Measurements from ENCODE around the gene POLD2. TPM values are rescaled to one million over a fixed set of nuclear protein-coding genes. Genes with fewer than 3 reads are reported as not detected.

POLD2 gene
- total RNA-seq, 3 donors from 2014 or later (not counting 1 experiment from before 2014, with no cell fraction given), result 30.1 to 38.3 (median 38.1) TPM

- 88% methylated on average over 6 of the region's 6 CpGs for WGBS (ENCODE audit: insufficient coverage)
- DNase-seq (no peak), ATAC-seq (no peak)
- Mint-ChIP-seq H3K4me1 (peaks cover 0 to 6% of the 10 kb centered on the region in 2 donors), H3K4me3 (peak overlapping the region; percentile 31), H3K36me3 (no peaks in the 10 kb centered on the region), H3K27ac (no peak overlapping the region), H3K27me3 (ENCODE audit: low read depth in 2 of 2) (peaks cover 0 to 6% of the 10 kb centered on the region in 2 donors), H3K9me3 (no peaks in the 10 kb centered on the region)
- peaks cover 11% of the 10 kb centered on the region for H3K27me3 ChIP-seq (ENCODE audit: control insufficient read depth, insufficient read depth, low read length)
- H3K4me1 ChIP-seq (ENCODE audit: control insufficient read depth, insufficient read depth, low read length), result peaks cover 16% of the 10 kb centered on the region
- H3K36me3 ChIP-seq (ENCODE audit: control insufficient read depth, insufficient read depth, low read length), result no peaks in the 10 kb centered on the region
- intact Hi-C loops (cut with micrococcal nuclease), result no loop called here
- TF ChIP-seq, protein P1, sequence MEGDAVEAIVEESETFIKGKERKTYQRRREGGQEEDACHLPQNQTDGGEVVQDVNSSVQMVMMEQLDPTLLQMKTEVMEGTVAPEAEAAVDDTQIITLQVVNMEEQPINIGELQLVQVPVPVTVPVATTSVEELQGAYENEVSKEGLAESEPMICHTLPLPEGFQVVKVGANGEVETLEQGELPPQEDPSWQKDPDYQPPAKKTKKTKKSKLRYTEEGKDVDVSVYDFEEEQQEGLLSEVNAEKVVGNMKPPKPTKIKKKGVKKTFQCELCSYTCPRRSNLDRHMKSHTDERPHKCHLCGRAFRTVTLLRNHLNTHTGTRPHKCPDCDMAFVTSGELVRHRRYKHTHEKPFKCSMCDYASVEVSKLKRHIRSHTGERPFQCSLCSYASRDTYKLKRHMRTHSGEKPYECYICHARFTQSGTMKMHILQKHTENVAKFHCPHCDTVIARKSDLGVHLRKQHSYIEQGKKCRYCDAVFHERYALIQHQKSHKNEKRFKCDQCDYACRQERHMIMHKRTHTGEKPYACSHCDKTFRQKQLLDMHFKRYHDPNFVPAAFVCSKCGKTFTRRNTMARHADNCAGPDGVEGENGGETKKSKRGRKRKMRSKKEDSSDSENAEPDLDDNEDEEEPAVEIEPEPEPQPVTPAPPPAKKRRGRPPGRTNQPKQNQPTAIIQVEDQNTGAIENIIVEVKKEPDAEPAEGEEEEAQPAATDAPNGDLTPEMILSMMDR (IDR thresholded peaks at IDR 0.05), result no peak
- H3K9me3 ChIP-seq (ENCODE audit: control insufficient read depth, insufficient read depth, low read length), result no peaks in the 10 kb centered on the region
- no peak overlapping the region for H3K27ac ChIP-seq (ENCODE audit: low read length)
- H3K4me3 ChIP-seq (ENCODE audit: low read length), result no peak overlapping the region
Measured at GRCh38 chr7:44143646-44144250, 20.4 kb upstream of the POLD2 start.

DNA sequence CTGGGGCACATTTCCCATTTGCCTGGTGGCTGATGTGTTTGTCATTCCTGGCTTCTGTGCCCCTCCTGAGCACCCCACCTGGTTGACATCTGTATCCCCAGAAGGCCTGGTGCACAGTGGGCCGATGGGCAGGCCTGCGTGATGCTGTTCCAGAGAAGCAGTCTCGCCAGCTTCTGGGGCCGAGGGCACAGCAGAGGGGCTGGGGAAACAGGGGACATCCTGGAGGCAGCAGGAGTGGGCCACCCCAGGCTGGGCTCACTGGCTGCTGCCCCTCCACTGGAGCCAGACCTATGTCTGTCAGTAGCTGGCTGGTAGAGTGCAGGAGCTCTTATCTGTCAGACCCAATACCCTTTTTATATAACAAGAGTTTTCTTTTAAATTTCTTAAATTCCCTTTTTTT is 18.7 kb upstream of the POLD2 start:
- peaks cover 11% of the 10 kb centered on the region for H3K27me3 ChIP-seq (ENCODE audit: control insufficient read depth, insufficient read depth, low read length)
- no peaks in the 10 kb centered on the region for H3K36me3 Mint-ChIP-seq

GRCh38 chr7:44141221-44141850 is 18.0 kb upstream of the POLD2 start, which contains the start of gene MYL7:
Gene MYL7 (minus strand): TSS chr7:44141332. CDS start chr7:44141305, 27 bp downstream.
- no peak for DNase-seq

More for the DNA sequence above, 18.7 kb upstream of the POLD2 start:
- Histone ChIP-seq H3K9me3 (ENCODE audit: control insufficient read depth, insufficient read depth, low read length) (no peaks in the 10 kb centered on the region), H3K36me3 (ENCODE audit: control insufficient read depth, insufficient read depth, low read length) (no peaks in the 10 kb centered on the region), H3K27ac (ENCODE audit: low read length) (no peak overlapping the region), H3K4me3 (ENCODE audit: low read length) (no peak overlapping the region), H3K4me1 (ENCODE audit: control insufficient read depth, insufficient read depth, low read length) (peaks cover 16% of the 10 kb centered on the region)
- Mint-ChIP-seq H3K4me3 (no peak overlapping the region), H3K9me3 (no peaks in the 10 kb centered on the region), H3K4me1 (peaks cover 0 to 6% of the 10 kb centered on the region in 2 donors), H3K27ac (no peak overlapping the region), H3K27me3 (ENCODE audit: low read depth in 2 of 2) (peaks cover 0 to 6% of the 10 kb centered on the region in 2 donors)
- ATAC-seq, result no peak
- intact Hi-C loops (cut with micrococcal nuclease), result no loop called here
- WGBS (ENCODE audit: insufficient coverage), result 97% methylated on average over 4 of the region's 4 CpGs
- TF ChIP-seq, protein P1 (IDR thresholded peaks at IDR 0.05), result no peak
- DNase-seq, result no peak

More at GRCh38 chr7:44141221-44141850, 18.0 kb upstream of the POLD2 start, which contains the start of gene MYL7:
- H3K4me3 Mint-ChIP-seq, result no peak within 1 kb of the TSS
- H3K27me3 Mint-ChIP-seq (ENCODE audit: low read depth in 2 of 2), result peaks cover 0 to 9% of the 10 kb centered on the region in 2 donors
- H3K9me3 ChIP-seq (ENCODE audit: control insufficient read depth, insufficient read depth, low read length), result no peaks in the 10 kb centered on the region
- ATAC-seq, result no peak
- H3K36me3 ChIP-seq (ENCODE audit: control insufficient read depth, insufficient read depth, low read length), result no peaks in the 10 kb centered on the region
- peaks cover 13% of the 10 kb centered on the region for H3K4me1 ChIP-seq (ENCODE audit: control insufficient read depth, insufficient read depth, low read length)
- no peaks in the 10 kb centered on the region for H3K9me3 Mint-ChIP-seq
- no peak within 1 kb of the TSS for H3K27ac Mint-ChIP-seq
- no peaks in the 10 kb centered on the region for H3K36me3 Mint-ChIP-seq
- intact Hi-C loops (cut with micrococcal nuclease), result no loop called here
- no peak within 1 kb of the TSS for H3K27ac ChIP-seq (ENCODE audit: low read length)
- peaks cover 0 to 6% of the 10 kb centered on the region in 2 donors for H3K4me1 Mint-ChIP-seq
- H3K27me3 ChIP-seq (ENCODE audit: control insufficient read depth, insufficient read depth, low read length), result peaks cover 10% of the 10 kb centered on the region
- no peak within 1 kb of the TSS for H3K4me3 ChIP-seq (ENCODE audit: low read length)
- TF ChIP-seq, protein P1 (IDR thresholded peaks at IDR 0.05), result no peak
- WGBS (ENCODE audit: insufficient coverage), result 84% methylated on average over 6 of the region's 6 CpGs

All from natural killer cell (primary cell).